WERI-Rb-1 (cell line): ENCODE data around the gene RALB.

ENCODE experiments used
- DNase-seq: peaks from one replicate; pipeline ENCODE4 v3.0.0-alpha.2; 2020
- H3K27ac ChIP-seq: fragments of 250-450 bp; sonication (Bioruptor Pico); 2 replicates; pipeline ENCODE4 v1.5.1; 2020; ENCODE audit warnings: mild to moderate bottlenecking, moderate library complexity
- H3K27me3 ChIP-seq: fragments of 250-450 bp; sonication (Bioruptor Pico); 2 replicates; pipeline ENCODE4 v1.5.1; 2021; ENCODE audit warnings: mild to moderate bottlenecking, low read depth, moderate library complexity; ENCODE audit not compliant: insufficient read depth, severe bottlenecking
- H3K36me3 ChIP-seq: fragments of 250-450 bp; sonication (Bioruptor Pico); 2 replicates; pipeline ENCODE4 v1.5.1; 2020; ENCODE audit warnings: mild to moderate bottlenecking, moderate library complexity
- H3K4me3 ChIP-seq: 2 replicates; pipeline ENCODE4 v1.5.1; 2011; ENCODE audit warnings: low read depth, mild to moderate bottlenecking, control low read depth, low read length
- H3K9me3 ChIP-seq: fragments of 250-450 bp; sonication (Bioruptor Pico); 2 replicates; pipeline ENCODE4 v1.5.1; 2021; ENCODE audit warnings: mild to moderate bottlenecking, moderate library complexity; ENCODE audit not compliant: severe bottlenecking
- CTCF ChIP-seq: IDR thresholded peaks from 2 replicates; pipeline ENCODE4 v1.5.1; 2011; ENCODE audit warnings: low read depth, mild to moderate bottlenecking, control low read depth, inconsistent platforms, low read length

The RALB gene

GRCh38 chr2:120269076-120269744 lies 16.6 kb downstream of the RALB start:
- no peak for TF ChIP-seq CTCF
- no peak overlapping the region for H3K4me3 ChIP-seq
- H3K9me3 ChIP-seq, result no peaks in the 10 kb centered on the region
- no peaks in the 10 kb centered on the region for H3K27me3 ChIP-seq
- no peaks in the 10 kb centered on the region for H3K36me3 ChIP-seq
- no peak for DNase-seq
- no peak overlapping the region for H3K27ac ChIP-seq

- Histone ChIP-seq H3K4me3 (no peak overlapping the region), H3K36me3 (no peaks in the 10 kb centered on the region), H3K27me3 (no peaks in the 10 kb centered on the region), H3K27ac (no peak overlapping the region), H3K9me3 (no peaks in the 10 kb centered on the region)
- no peak for TF ChIP-seq CTCF
- DNase-seq, result no peak
Measured at GRCh38 chr2:120269816-120270215, 17.2 kb downstream of the RALB start.

- no peaks in the 10 kb centered on the region for H3K9me3 ChIP-seq
- H3K27me3 ChIP-seq, result no peaks in the 10 kb centered on the region
- TF ChIP-seq CTCF, result no peak
- no peak for DNase-seq
- no peaks in the 10 kb centered on the region for H3K36me3 ChIP-seq
- no peak overlapping the region for H3K27ac ChIP-seq
- H3K4me3 ChIP-seq, result no peak overlapping the region
Measured at GRCh38 chr2:120271711-120272379, 19.2 kb downstream of the RALB start.

GRCh38 chr2:120272763-120273481 lies 20.3 kb downstream of the RALB start:
- DNase-seq, result no peak
- Histone ChIP-seq H3K9me3 (no peaks in the 10 kb centered on the region), H3K27ac (no peak overlapping the region), H3K4me3 (no peak overlapping the region), H3K27me3 (no peaks in the 10 kb centered on the region), H3K36me3 (no peaks in the 10 kb centered on the region)
- TF ChIP-seq CTCF, result no peak

GRCh38 chr2:120275617-120276400 lies 23.2 kb downstream of the RALB start:
- TF ChIP-seq CTCF, result no peak
- Histone ChIP-seq H3K27ac (no peak overlapping the region), H3K27me3 (no peaks in the 10 kb centered on the region), H3K9me3 (peaks cover 3% of the 10 kb centered on the region), H3K36me3 (no peaks in the 10 kb centered on the region), H3K4me3 (no peak overlapping the region)
- DNase-seq, result no peak
